HL-60/S4 (cell line): ENCODE measurements around the gene KCTD12.

Experiments
- in situ Hi-C: fragments of 300-500 bp; cut with MboI; formaldehyde crosslinking; loops from 2 replicates; pipeline ENCODE4 v1.14.3; 2022; ENCODE audit warnings: low sequenced_read_pairs

Gene KCTD12

DNA sequence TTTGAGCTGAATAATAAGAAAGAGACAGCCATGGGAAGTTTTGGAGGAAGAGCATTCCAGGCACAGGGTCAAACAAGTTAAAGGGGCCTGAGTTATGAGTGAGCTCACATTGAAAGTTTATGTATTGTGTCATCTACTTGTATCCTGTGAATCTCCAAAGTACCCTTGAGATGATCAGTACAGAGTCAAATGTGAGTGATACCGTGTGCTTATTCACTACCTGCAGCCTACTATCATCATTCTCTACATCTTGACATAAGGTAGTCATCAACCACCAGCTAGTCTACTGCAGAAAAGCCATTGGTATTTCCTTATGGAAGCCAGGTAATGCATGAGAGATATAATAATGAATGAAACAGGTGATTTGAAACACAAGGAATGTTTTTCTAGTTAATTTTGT lies 3.0 kb upstream of the KCTD12 start:
- in situ Hi-C loops = no loop called here

DNA sequence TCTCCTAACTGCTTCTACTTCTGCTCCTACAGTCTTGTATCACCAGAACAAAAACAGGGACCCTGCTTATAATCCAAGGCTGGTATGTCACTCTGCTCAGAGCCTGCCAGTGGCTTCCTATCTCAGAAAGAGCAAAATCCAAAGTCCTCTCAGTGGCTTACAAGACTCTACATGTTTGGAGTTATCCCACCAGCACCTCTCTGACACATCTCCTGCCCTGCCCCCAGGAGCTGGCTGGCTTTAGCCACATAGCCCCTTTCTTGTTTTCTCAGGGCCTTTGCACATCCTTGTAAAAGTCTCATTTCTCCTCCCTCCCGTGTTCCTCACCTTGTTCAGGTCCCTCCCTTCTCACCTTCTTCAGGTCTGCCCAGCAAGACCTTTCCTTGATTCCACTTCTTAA lies 2.2 kb upstream of the KCTD12 start:
- in situ Hi-C loops = no loop called here

DNA sequence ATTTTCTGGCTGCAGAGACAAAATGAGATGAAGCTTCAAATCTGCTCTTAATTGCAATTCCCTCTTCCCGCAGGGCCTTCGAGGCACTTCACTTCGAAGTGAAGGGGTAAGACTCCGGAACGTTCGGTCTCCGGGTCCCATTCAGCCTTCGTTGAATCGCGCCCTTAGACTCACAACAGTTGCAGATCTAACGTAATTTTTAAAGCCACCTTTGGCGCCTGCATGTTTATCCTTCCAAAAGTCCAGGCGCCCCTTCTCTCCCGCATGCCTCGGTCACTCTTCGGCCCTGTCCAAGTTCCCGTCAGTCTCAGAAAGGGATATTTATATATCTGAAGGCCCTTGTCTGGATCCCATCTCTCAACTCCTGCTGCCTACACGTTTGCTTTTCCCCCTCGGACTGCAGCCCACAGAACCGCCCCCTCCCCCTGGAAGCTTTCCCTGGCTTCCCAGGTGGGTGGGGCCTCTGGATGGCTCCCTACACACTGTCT lies 915 bp upstream of the KCTD12 start:
- in situ Hi-C loops = no loop called here

DNA sequence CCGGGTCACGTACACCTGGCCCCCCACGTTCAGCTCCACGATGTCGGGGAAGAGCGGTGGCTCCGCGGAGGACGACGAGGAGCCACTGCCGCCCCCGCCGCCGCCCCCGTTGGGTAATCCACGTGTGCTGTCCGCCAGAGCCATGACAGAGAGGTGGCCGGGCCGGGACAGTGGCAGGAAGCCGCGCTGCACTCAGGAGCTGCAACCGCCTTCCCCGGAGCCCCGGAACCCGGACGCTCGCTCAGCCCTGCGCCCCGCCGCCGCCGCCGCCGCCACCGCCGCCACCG lies 257 bp downstream of the KCTD12 start:
- in situ Hi-C loops = no loop called here

DNA sequence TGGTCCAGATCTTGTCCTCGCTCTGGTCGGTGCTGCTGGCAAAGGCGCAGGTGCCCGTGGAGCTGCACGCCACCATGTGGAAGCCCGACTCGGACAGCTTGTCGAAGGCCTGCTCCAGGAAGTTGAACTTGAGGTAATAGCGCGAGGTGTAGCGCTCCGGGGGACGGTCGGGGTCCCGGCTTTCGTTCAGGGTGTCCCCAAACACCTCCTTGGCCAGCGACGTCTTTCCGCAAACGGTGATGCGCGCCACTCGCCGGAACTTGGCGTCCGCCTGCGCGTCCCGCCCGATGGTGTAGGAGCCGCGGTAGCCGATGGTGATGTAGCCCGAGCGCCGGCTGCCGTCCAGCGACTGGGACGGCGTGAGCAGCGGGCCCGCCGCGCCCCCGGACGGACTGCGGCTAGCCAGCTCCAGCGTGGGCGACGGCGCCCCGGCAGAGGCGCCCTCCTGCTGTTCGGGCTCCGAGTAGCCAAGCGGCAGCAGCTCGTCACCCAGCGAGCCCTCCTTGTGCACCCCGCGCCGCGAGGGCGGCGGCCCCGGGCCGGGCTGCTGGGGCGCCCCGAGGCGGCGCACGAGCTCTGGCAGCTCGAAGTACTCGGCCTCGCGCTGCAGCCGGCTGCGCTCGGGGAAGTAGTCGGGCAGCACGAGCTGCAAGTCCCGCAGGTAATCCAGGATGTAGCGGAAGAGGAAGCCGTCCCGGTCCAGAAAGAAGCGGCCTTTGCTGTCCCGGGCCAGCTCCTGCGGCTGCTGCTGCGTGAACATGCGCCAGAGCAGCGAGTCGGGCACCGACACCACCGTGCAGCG lies 801 bp downstream of the KCTD12 start:
- in situ Hi-C loops = no loop called here

DNA sequence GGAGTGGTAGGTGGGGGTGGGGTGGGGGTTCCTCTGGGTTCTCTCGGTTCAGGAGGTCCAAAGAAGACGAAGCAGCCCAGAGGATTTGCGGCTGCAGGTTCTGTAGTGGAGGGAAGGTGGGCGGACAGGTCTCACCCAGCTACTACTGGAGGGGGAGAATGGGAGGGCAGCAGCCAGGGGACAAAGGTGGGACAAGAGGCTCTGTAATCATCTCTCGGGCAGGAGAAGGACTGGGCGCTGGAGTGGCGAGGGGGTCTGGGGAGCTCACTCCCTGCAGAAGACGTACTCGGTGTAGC lies 1.4 kb downstream of the KCTD12 start:
- in situ Hi-C loops = no loop called here

DNA sequence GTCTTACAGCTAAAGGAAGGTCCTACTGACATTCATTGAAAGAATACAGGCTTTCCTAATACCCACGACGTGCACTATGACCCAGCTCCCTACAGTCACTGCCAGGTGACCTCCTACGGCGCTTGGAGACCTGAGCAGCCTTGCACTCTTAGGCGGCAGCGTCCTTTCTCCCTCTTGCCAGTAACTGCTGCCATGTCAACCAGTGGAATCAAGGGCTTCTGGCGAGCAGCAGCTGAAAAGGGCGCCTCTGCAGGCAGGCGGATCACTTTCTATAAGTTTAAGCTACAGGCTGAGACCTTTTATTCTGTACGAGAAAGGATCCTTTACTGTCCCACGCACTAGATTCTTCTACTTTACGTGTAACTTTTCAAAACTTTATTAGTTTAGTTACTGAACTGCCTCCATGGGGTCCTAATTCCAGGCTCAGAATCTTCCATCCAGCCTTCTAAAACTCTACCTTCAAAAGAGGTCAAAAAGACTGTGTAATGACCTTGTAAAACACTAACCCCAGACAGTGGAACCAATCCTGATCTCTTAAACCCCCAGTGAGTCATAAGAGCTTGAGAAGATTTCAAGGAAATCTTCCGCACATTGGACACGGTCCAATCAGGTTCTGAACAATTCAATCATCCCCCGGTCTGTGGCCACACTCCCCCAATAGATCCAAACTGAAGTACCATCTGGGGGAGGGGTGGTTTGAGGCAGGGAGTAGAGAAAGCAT lies 1.9 kb downstream of the KCTD12 start:
- in situ Hi-C loops = no loop called here

DNA sequence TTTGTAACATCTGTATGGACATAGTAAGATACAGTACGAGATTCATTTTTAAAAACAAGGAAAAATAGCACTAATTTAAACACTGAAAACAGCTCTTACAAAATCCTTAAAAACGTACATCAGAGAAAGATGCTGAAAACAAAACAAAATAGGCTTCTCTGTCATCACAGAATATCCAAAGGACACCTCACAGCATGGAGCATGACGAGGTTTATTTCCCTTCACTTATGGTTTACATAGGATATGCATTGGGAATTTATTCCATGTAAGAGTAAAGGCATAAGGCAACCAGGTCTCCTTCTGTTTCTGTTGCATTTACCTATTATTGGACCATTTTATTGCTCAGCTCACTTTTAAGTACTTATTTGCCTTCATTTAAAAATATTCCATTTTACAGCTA lies 3.0 kb downstream of the KCTD12 start:
- in situ Hi-C loops = no loop called here

DNA sequence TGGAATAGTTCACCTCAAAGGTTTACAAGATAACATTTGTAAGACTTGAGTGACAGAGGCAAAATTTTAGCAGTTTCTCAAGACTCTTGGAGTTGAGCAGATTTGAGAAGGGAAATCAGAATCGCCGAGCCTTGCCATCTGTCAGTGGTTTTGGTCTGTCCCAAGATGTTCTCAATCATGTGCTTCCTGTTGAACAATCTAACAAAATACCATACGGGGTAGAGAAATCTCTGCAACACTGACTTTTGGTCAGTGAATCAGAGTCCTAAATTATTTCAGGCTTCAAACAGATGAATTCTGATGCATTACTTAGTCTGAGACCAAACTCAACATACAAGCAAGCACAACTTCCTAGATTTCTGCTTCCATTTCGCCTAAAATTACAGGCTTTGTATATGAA lies 3.8 kb downstream of the KCTD12 start:
- in situ Hi-C loops = no loop called here

DNA sequence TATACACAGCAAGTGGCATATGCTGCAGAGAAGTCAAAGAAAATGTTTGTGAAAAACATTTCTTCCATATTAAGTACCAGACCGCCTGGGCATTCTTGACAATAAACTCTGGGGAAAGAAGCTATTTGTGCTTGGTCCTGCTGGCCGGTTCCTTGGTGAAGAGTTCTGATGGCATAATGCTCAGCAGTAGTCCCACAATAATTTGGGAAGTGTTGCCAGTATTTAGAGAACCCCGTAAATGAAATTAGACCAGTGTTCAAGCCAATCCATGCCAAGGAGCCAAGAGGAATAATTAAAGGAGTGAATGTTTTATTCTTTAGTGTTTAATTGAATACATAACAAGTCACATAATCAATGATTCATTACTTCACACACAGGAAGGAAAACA lies 6.3 kb downstream of the KCTD12 start:
- in situ Hi-C loops = no loop called here

DNA sequence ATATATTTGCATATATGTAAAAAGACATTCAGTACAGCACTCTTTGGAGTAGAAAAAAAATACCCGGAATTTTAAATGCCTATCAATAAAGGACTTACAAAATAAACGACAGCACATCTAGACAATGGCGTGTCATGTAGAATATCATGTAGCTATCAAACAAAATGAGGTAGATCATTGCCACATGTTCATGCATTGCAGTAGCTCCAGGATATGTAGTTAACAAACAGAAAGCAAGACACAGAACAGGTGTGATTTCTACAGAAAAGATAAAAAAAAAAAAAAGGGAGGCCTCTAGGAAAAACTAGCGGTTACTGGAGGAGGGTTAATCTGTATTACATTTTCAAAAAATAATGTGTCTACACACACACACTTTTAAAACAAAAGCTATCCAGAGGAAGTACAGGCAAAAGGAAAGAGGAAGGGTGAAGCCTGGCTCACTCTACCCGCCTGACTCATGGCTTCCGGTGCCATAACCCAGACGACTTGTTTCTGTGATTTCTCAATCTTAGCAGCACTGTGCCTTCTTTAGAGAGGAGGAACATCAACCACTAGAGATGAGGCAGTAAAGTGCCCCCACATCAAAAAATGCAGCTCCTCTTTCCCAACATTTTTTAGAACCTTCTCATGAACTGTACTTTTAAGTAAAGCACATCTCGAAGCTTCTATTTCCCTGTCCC lies 6.9 kb downstream of the KCTD12 start:
- in situ Hi-C loops = no loop called here

DNA sequence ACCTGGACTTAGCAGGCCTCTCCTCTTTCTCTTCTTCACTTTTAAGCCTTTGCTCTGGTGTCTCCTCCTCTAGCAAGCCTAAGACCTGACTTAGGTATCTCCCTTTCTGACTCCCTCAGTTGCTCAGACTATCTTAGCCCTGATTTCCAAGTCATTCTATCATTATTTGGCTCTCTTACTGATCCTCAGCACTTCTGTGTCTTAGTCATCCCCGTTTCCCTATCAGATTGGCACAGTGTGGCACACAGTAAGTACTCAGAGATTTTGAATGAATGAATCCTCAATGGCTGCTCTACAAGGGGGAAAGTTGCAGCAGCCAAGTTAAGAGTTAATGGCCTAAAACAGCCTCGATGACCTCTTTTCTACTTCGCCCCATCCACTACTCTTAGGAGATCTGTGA lies 8.2 kb downstream of the KCTD12 start:
- in situ Hi-C loops = no loop called here

DNA sequence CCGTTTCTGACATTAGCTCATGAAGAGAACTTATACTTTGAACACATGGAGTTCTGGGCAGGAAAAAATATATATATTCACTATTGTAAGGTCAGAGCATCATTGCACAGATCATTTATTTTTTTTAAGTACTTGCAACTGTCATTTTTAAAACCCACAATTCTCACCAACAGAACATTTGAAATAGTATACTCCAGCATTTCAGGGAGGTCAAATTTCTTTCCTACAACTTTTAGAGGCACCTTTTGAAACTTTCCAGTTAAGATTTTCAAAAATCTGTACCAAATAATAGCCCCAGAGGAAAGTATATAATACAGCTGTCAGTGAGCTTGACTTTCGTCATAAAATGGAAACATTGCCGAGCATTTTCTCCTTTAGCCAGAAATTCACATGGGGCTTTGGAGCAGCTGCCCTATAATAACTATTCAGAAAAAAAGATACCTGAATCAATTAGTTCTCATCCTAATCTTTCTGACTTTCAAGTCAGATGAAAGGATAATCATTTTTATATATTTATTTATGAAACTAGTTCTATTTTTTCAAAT lies 10.9 kb downstream of the KCTD12 start:
- in situ Hi-C loops = no loop called here

DNA sequence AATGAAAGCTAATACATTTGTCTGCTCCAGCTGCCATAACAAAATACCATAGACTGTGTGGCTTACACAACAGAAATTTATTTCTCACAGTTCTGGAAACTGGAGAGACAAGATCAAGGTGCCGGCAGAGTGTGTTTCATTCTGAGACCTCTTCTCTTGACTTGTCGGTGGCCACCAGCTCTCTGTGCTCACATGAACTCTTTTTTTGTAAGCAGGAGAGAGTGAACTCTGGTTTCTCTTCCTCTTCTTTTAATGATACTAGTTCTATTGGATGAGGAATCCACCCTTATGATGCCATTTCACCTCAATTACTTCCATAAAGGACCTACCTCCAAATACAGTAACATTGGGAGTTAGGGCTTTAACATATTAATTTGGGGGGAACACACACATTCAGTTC lies 11.7 kb downstream of the KCTD12 start:
- in situ Hi-C loops = no loop called here

DNA sequence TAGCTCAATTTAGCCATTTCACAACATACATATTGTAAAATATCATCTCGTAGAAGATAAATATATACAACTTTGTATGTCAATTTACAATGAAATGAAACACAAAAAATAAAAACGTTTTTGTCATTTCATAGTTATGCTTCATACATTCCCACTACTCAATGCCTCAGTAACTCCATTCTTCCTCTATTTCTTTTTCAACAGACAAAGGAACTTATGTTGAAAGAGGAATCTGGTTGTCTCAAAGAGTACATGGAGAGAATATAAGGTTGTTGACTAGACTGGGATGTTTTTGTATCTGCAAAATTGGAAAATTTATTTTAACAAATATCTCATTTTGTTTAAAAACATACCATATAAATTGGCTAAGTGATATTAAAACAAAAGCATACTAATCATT lies 12.8 kb downstream of the KCTD12 start:
- in situ Hi-C loops = no loop called here

DNA sequence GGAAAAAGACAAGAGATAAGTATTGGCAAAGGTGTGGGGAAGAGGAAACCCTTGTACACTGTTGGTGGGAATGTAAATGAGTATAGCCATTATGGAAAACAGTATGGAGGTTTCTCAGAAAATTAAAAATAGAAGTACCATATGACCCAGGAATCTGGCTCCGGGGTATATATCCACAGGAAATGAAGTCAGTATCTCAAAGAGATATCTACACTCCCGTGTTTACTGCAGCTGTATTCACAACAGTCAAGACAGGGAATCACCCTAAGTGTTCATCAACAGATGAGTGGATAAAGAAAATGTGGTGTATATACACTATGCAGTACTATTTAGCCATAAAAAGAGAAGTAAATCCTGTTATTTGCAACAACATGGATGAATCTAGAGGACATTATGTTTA lies 13.5 kb downstream of the KCTD12 start:
- in situ Hi-C loops = no loop called here

DNA sequence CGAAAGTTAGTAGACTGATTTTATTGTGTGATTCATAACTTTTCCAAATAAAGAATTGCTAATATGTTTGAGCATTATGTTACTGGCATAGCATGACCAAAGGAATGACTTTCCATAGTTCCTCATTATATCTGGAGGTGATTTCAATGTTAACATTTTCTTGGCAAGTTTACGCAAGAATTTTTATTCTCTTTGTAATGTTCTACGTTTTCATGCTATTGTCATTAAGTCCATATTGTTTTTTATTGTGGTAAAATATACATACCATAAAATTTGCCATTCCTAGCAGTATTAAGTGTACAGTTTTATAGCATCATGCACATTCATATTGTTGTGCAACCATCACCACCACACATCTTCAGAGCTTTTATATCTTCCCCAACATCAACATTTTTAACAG lies 14.8 kb downstream of the KCTD12 start:
- in situ Hi-C loops = no loop called here

DNA sequence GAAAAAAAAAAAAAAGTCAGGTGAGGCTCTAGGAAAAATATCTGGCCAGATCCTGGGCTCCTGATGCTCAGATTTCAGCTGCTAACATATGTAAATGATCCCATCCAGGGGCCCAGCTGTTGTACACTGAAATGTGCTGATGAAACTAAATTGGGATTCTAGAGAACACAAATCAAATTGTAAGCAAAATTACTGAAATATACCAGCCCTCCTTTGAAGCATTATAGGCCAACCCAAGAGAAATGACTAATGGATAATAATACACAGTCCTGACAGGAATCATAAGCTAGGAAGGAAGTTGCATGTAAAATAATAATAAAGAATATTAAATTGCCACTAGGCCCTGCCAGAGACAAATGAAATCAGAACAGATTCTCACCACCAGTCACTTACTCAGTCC lies 17.8 kb downstream of the KCTD12 start:
- in situ Hi-C loops = no loop called here

DNA sequence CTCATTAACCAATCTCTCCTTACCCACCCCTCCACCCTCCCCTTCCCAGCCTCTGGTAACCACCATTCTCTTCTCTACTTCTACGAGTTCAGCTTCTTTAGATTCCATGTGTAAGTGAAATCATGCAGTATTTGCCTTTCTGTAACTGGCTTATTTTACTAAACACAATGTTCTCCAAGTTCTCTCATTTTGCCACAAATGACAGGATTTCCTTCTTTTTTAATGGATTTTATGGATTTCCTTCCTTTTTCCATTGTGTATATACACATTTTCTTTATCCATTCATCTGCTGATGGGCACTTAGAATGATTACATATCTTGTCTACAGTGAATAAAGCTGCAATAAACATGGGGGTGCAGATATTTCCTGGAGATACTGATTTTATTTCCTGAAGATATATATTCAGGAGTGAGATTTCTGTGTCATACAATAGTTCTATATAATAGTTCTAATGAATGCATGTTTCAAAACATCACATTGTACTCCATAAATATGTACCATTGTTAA lies 20.2 kb downstream of the KCTD12 start:
- in situ Hi-C loops = no loop called here

DNA sequence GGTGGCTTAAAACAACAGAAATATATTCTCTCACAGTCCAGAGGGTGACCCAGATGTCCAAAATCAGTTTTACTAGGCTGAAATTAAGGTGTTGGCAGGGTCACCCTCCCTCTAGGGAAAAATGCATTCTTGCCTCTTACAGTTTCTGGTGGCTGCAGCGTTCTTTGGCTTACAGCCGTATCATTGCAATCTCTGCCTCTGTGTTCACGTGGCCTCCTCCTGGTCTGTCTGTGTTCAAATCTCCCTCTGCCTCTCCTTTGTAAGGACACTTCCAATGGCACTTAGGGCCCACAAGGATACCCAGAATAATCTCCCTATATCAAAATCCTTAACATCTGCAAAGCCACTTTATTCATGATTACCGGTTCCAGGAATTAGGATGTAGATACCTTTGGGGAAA lies 21.1 kb downstream of the KCTD12 start:
- in situ Hi-C loops = no loop called here

DNA sequence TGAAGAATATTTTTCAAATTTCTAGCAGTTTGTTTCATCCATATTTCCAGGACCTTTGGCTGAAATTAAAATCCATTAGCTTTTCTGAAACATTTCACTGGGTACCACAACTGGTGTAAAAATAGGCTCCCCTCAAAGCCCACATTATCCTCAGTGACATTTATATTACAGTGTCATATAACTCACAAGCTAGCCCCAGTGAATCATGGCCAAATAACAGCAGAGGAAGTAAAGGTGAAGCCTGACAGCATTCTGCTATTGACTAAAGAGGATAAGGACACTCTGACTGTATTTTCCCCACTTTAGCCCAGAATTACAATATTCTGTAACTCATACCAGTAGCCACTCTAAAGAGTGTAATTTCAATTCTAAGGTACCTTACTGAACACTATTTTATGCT lies 21.9 kb downstream of the KCTD12 start:
- in situ Hi-C loops = no loop called here

DNA sequence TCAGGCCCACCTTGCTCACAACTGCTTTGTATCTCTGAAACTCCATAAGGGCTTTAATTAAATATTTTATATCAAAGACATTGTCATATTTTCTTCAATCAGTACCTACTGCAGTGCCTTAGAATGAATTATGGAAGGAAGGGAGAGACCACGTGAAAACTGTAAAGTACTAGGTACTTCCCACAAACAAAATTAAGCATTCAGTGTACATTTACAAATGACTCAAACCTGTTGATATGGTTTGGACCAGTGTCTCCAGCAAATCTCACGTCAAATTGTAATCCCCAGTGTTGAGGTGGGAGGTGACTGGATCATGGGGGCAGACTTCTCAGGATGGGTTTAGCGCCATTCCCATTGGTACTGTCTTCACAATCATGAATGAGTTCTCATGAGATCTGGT lies 23.2 kb downstream of the KCTD12 start:
- in situ Hi-C loops = no loop called here
